ENCODE results near the gene PCBP3. TPM values are rescaled to one million over a fixed set of nuclear protein-coding genes. Genes with fewer than 3 reads are reported as not detected.
A peak's percentile ranks its signal among the peaks of the same experiment; 100 is the strongest.

PCBP3 gene
- total RNA-seq, 1 experiment from 2014 or later = 10.9 TPM

GRCh38 chr21:45769294-45769693 is 125.8 kb downstream of the PCBP3 start:
- Histone ChIP-seq H3K23ac (ENCODE audit: insufficient read length, low read depth, low read length) (no peak overlapping the region), H4K20me1 (ENCODE audit: control insufficient read depth, insufficient read depth, insufficient read length) (no peaks in the 10 kb centered on the region), H3K14ac (ENCODE audit: insufficient read depth, low read length) (no peak overlapping the region; the same call in 1 of the 2 replicates), H3K23me2 (ENCODE audit: insufficient read length, low read depth, low read length, poor library complexity, severe bottlenecking) (no peaks in the 10 kb centered on the region), H4K8ac (replicated peaks; ENCODE audit: insufficient read length, low read depth, low read length) (no peak overlapping the region), H3K4me1 (ENCODE audit: insufficient read depth, low read length) (no peaks in the 10 kb centered on the region), H2BK120ac (ENCODE audit: low read depth, low read length, poor library complexity, severe bottlenecking) (no peak overlapping the region), H3K4me2 (ENCODE audit: insufficient read depth, insufficient read length, low read length) (no peak overlapping the region), H3K27ac (ENCODE audit: insufficient read length, low read depth, low read length) (no peak overlapping the region), H2AK5ac (ENCODE audit: insufficient read length, low read length) (no peak overlapping the region), H2BK5ac (ENCODE audit: insufficient read length, low read length) (no peak overlapping the region), H2BK20ac (ENCODE audit: low read depth, low read length, poor library complexity, severe bottlenecking) (no peak overlapping the region), H3K18ac (ENCODE audit: insufficient read length, low read depth, low read length) (no peak overlapping the region), H4K5ac (ENCODE audit: insufficient read length, low read depth, low read length) (no peak overlapping the region), H2BK15ac (ENCODE audit: low read depth, low read length) (no peak overlapping the region), H3K79me1 (ENCODE audit: insufficient read depth, low read depth, low read length, poor library complexity, severe bottlenecking) (no peaks in the 10 kb centered on the region), H3K27me3 (ENCODE audit: insufficient read depth, low read length) (no peaks in the 10 kb centered on the region), H4K91ac (ENCODE audit: insufficient read length, low read depth, low read length) (no peak overlapping the region), H3T11ph (ENCODE audit: low read length) (no peak overlapping the region), H3K9me3 (ENCODE audit: control insufficient read depth, low read depth, low read length) (no peaks in the 10 kb centered on the region), H3K4ac (ENCODE audit: low read depth, low read length) (no peak overlapping the region), H2AFZ (ENCODE audit: low read length) (no peak overlapping the region), H3K56ac (ENCODE audit: insufficient read length, low read depth, low read length) (no peak overlapping the region), H2BK12ac (ENCODE audit: insufficient read length, low read depth, low read length) (no peak overlapping the region), H3K9ac (ENCODE audit: extremely low read depth, insufficient read length, low read length) (no peak overlapping the region), H3K79me2 (ENCODE audit: insufficient read depth, low read length) (no peaks in the 10 kb centered on the region)
- H3K27ac Mint-ChIP-seq = 0 out of 7 replicates have a peak overlapping the region, but pooled peaks of 1 of the 3 experiments have one; percentile 19
- H3K4me3 Mint-ChIP-seq = no peak overlapping the region; a peak in 1 of 5 replicates
- TF ChIP-seq CTCF (conservative IDR thresholded peaks at IDR 0.05) = no peak
- H3K27me3 Mint-ChIP-seq (ENCODE audit: low read depth) = no peaks in the 10 kb centered on the region
- peaks cover 4 to 5% of the 10 kb centered on the region in 2 experiments; a peak in 2 of 5 replicates for H3K9me3 Mint-ChIP-seq
- H3K4me1 Mint-ChIP-seq = no peaks in the 10 kb centered on the region
- no CpG with 5 or more reads among the region's 14 CpGs for WGBS (ENCODE audit: extremely low coverage, insufficient read length, low lambda C conversion rate)
- no peak for DNase-seq
- H3K36me3 Mint-ChIP-seq (ENCODE audit: insufficient read depth in 1 of 3, low read depth in 3 of 3) = no peaks in the 10 kb centered on the region; a peak in 2 of 7 replicates
